ENCODE results near the gene APOD. TPM values are rescaled to one million over a fixed set of nuclear protein-coding genes. Genes with fewer than 3 reads are reported as not detected.

Gene APOD
- polyA plus RNA-seq, 3 donors = 1.1 to 11.7 (median 5.7) TPM

GRCh38 chr3:195557322-195557721 is 26.4 kb downstream of the APOD start:
- DNase-seq (ENCODE audit: low read depth in 3 of 3, low spot score in 2 of 3) = no peak

- DNase-seq (ENCODE audit: low read depth in 3 of 3, low spot score in 2 of 3) = no peak
Measured at GRCh38 chr3:195556390-195556789, 27.4 kb downstream of the APOD start.

- DNase-seq (ENCODE audit: low read depth in 3 of 3, low spot score in 2 of 3) = no peak
Measured at GRCh38 chr3:195555110-195555509, 28.6 kb downstream of the APOD start.

- DNase-seq (ENCODE audit: low read depth in 3 of 3, low spot score in 2 of 3) = no peak
Measured at GRCh38 chr3:195554458-195554857, 29.3 kb downstream of the APOD start.

GRCh38 chr3:195553268-195553667 is 30.5 kb downstream of the APOD start:
- DNase-seq (ENCODE audit: low read depth in 3 of 3, low spot score in 2 of 3) = no peak

GRCh38 chr3:195551381-195551978 is 32.3 kb downstream of the APOD start:
- DNase-seq (ENCODE audit: low read depth in 3 of 3, low spot score in 2 of 3) = no peak

GRCh38 chr3:195550723-195551122 is 33.0 kb downstream of the APOD start:
- DNase-seq (ENCODE audit: low read depth in 3 of 3, low spot score in 2 of 3) = no peak

- DNase-seq (ENCODE audit: low read depth in 3 of 3, low spot score in 2 of 3) = no peak
Measured at GRCh38 chr3:195549931-195550519, 33.7 kb downstream of the APOD start.

GRCh38 chr3:195548987-195549386 is 34.8 kb downstream of the APOD start:
- DNase-seq (ENCODE audit: low read depth in 3 of 3, low spot score in 2 of 3) = no peak

GRCh38 chr3:195548501-195548900 is 35.2 kb downstream of the APOD start:
- DNase-seq (ENCODE audit: low read depth in 3 of 3, low spot score in 2 of 3) = no peak

GRCh38 chr3:195548006-195548405 is 35.7 kb downstream of the APOD start:
- DNase-seq (ENCODE audit: low read depth in 3 of 3, low spot score in 2 of 3) = no peak

GRCh38 chr3:195546130-195546560 is 37.6 kb downstream of the APOD start:
- DNase-seq (ENCODE audit: low read depth in 3 of 3, low spot score in 2 of 3) = no peak

GRCh38 chr3:195544634-195545033 is 39.1 kb downstream of the APOD start:
- DNase-seq (ENCODE audit: low read depth in 3 of 3, low spot score in 2 of 3) = no peak

GRCh38 chr3:195544230-195544536 is 39.6 kb downstream of the APOD start:
- DNase-seq (ENCODE audit: low read depth in 3 of 3, low spot score in 2 of 3) = no peak

- no peak for DNase-seq (ENCODE audit: low read depth in 3 of 3, low spot score in 2 of 3)
Measured at GRCh38 chr3:195543500-195544229, 40.1 kb downstream of the APOD start.

GRCh38 chr3:195542698-195543499 is 40.8 kb downstream of the APOD start, which contains the start of gene PPP1R2:
PPP1R2 (minus strand) TSS chr3:195543325; CDS start chr3:195543025, 300 bp downstream.
- DNase-seq (ENCODE audit: low read depth in 3 of 3, low spot score in 2 of 3) = peak; percentile 81 to 88 (median 86)

- DNase-seq (ENCODE audit: low read depth in 3 of 3, low spot score in 2 of 3) = no peak
Measured at GRCh38 chr3:195542316-195542697, 41.4 kb downstream of the APOD start.

GRCh38 chr3:195540511-195540910 is 43.2 kb downstream of the APOD start:
- DNase-seq (ENCODE audit: low read depth in 3 of 3, low spot score in 2 of 3) = no peak

GRCh38 chr3:195540027-195540426 is 43.7 kb downstream of the APOD start:
- no peak for DNase-seq (ENCODE audit: low read depth in 3 of 3, low spot score in 2 of 3)

- DNase-seq (ENCODE audit: low read depth in 3 of 3, low spot score in 2 of 3) = no peak
Measured at GRCh38 chr3:195539479-195539878, 44.3 kb downstream of the APOD start.

GRCh38 chr3:195537995-195538394 is 45.7 kb downstream of the APOD start:
- DNase-seq (ENCODE audit: low read depth in 3 of 3, low spot score in 2 of 3) = no peak

All from right renal cortex interstitium (tissue), 3 donors.